HT1080 (cell line): ENCODE data around the gene AGR2. TPM values are rescaled to one million over a fixed set of nuclear protein-coding genes. Genes with fewer than 3 reads are reported as not detected.
A peak's percentile ranks its signal among the peaks of the same experiment; 100 is the strongest.

Experiments used
- DNase-seq: peaks from one replicate; pipeline ENCODE4 v3.0.0-alpha.2; 2015; ENCODE audit warnings: low read depth
- total RNA-seq: library from RNA; depleted of rRNA; stranded (reverse); fragments of >200 nt; shearing (Covaris generic); gene quantifications from 2 replicates; pipeline ENCODE4 v1.2.3, GENCODE V29; 2014

Gene AGR2
- total RNA-seq, 1 experiment from 2014 or later, result not detected

DNA sequence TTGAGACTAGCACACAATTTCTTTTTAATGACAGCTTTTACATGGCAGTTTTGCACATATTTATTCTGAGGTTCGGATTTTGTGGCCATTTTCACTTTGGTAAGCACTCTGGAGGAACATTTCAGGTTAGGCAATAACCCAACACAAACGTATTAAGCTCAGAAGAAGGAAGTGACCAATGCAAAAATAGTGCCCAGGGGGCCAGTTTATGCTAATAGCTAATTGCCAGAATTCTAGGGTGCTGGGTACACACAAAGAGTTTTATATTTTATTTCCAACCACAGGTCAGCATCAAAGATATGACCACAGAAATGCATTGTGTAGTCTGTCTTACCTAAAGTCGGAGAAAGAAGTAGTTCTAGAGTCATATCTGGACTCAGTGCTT, 8.4 kb upstream of the AGR2 start:
- DNase-seq, result no peak

DNA sequence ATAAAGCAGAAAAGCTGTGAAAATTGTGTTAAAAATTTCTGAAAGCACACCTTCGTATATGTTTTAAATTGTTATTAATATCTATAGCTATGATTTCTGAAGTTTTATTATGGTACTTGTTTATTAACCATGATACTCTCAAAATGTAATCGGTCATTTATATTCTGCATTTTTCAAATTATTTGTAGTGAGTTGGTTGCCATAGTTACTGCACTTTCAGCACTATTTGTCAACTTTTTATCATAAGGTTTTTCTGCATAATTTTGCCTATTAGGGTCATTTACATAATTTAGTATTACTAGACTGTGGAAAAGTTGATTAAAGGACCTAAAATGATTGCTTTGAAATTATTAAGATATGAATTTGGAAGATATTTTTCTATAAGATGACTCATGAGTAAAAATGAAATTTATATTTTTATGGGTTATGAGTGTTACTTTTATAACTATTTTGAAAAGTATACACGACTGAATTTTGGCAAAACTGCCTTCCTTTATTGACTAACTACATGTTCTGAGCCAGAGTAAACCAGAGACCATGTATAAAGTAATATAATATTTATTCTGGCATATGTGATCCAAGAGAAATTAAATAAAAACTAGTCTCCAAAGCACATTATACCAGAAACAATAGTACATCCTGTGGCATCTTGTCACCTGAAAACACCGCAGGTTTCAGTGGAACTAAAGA, 7.9 kb upstream of the AGR2 start:
- no peak for DNase-seq

DNA sequence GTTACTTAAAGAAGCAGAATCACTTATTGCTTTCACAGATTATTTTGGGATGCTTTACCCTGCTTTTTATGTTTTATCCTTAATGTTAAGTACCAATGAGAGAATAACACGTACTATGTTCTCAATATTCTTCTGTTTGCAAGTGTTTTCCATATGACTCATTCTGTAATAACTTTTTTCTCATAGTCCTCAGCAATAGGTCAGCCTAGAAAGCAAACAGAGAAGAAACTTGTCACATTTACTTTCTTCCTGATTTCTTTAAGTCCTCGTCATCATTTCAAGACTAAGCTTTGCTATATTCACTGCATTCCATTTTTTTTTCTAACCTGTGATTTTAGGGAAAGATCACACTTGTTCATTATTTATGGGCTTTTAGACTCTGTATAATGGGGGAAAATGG, 6.8 kb upstream of the AGR2 start:
- DNase-seq, result peak; percentile 52

DNA sequence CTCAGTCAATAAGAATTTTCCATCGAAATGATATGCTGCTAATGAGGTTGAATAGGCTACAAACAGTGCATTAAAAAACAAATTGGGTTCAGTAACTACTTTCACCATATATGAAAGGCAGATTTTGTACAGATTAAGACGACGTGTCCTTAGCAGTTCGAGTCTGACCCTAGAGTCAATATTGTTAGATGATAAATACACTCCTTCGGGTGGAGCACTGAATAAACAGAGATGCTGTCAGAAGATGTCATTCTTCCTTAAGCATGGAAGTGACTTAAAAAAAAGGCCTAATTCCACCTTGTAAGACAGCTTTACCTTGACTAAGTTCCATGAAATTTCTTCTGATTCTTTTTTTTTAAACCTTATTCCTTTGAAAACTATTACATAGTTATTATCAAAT, 5.8 kb upstream of the AGR2 start:
- DNase-seq, result no peak

DNA sequence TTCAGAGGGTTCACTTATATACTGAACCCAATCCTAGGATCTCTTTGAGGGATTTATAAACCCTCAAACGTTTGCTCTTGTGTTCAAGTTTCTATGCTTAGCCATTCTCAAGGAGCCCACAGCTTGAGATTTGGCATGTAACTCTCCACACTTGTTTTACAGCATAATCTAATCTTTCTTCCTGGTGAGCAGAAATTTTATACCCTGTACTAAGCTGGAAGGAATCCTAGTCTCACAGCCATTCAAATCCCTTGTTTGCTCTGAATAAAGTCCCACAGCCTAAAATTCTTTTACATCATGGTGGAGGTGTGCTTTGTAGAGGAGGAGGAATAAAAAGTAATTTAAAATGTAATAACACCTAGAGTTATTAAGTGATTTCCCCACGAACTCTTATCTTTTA, 5.3 kb upstream of the AGR2 start:
- no peak for DNase-seq

DNA sequence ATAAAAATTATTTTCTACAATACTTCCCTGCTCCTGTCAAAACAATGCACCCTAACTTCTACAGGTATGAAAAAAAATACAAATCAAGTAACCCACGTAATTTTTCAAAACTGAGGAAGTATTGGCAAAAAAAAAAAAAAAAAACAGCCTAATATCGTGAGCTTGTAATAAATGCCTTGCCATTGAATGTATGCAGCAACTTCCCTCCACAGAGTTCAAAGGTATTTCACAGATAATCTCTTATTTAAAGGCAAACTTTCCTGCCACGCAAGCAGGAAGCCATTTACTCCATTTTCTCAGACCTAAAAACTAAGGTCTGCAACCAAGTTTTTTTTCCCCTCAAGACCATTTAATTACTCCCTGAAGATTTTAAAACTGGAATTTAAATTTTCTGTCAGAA, 642 bp upstream of the AGR2 start:
- DNase-seq, result no peak

DNA sequence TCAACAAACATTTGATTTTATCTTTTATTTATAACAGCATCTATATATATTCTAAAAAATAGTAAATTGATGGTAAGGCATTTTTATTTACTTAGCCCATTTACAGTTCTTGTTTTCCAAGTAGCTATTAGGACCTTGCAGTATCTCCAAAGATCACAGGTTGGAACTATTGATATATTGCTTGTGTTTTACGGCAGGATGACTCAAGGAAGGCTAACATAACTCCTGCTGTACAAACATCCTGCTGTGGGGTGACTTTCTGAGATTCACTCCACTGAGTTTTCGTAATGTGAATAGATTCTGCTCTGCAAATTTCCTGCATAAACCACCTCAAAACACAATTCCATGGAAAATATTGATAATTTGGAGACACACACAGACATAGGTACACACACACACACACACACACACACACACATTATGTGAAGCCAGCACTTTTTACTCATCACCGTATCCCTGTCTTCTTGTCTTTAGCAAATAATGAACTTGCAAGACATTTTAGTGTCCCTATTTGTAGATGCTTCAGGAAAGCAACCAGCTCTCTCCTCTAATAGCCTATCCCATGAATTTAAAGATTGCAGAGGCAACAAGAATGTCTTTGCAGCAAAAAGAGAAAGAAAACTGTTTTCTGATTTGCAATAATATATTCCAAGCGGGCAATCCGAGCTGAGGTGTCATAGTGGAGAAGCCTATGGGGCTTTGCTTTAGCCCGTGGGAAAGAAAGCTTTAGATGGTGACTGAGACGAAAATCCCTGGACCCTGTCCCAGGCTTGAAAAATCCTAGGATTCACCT, 722 bp downstream of the AGR2 start:
- DNase-seq, result no peak

DNA sequence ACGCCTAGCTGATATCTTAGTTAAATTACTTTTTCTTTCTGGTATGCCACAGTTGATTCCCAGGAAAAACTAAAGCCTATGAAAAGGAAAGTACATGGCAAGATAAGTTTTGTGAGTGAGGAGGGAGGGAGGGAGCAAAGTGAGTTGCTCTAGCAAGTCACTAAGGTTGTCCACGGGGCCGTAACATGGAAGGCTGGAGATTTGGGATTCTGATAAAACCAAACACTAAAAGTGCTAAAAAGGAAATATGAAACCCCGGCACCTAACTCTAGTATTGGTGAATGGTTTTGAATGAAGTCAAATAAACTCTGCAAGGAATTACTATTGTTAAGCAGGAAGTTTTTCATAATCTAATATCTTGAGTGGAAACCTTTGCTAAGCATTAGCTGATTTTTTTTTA, 1.7 kb downstream of the AGR2 start:
- DNase-seq, result no peak

DNA sequence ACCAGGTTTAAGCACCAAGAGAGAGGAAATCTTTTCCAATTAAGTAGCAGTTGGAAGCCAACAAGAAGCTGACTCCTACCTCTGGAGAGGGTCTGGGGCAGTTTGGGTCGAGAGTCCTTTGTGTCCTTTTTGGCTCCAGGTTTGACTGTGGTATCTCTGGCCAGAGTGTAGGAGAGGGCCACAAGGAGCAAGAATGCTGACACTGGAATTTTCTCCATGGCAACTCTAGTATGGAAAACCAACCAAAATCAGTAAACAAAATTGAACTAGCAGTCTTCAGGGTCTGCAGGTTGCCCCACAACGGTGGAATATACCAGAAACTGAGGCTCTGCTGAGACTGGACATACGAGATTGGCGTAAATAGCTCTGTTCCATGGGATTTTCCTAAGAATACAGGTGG, 3.2 kb downstream of the AGR2 start:
- no peak for DNase-seq

DNA sequence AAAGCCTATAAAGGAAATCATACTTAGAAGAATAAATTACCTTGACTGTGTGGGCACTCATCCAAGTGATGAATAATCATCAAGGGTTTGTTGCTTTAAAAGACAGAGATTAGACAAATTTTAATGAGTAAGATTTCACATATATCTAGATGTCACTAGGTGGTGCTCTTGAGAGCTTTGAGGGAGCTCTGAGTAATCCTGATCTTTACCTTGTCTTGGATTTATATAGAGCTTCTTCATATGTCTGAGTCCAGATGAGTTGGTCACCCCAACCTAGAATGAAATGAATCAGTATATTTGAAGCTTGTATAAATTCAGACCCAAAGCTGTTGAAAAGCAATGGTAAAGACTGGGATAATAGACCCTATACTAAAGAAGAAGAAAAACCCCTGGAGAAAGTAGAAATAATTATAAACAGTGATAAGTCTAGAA, 3.7 kb downstream of the AGR2 start:
- DNase-seq, result peak; percentile 74

DNA sequence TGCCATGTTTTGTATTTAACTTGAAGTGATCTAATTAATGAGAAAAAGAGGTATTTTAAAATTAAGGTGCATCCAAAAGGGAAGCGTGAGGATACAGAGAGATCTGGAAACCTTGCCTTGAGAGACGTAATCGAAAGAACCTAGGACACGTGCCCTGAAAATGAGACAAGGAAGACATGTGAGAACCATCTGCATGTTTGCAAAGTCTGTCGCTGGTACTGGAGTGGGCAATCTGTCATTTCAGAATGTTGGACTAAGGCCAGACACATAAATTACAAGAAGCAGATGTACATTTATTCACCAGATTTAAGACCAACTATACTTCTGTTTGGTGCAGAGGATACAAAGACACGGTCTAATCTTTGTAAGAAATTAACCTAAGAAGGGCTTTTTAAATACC, 9.2 kb downstream of the AGR2 start:
- DNase-seq, result no peak

DNA sequence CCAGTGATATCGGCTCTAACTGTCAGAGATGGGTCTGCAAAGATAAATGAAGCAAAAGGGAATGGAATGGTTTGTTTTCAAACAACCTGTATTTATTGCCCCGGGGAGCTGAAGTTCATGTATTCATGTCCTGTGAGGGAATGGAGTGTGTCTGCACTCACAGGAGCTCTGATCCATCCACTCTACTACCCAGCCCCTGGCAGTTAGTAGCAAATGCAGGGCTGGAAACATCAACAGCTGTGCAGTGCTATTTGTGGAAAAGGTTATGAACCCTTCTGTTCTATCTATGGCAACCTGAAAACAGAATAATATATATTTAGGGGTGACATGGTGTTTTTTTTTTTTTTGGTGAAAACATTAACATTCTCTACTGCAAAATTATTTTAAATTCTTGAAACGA, 9.8 kb downstream of the AGR2 start:
- no peak for DNase-seq

DNA sequence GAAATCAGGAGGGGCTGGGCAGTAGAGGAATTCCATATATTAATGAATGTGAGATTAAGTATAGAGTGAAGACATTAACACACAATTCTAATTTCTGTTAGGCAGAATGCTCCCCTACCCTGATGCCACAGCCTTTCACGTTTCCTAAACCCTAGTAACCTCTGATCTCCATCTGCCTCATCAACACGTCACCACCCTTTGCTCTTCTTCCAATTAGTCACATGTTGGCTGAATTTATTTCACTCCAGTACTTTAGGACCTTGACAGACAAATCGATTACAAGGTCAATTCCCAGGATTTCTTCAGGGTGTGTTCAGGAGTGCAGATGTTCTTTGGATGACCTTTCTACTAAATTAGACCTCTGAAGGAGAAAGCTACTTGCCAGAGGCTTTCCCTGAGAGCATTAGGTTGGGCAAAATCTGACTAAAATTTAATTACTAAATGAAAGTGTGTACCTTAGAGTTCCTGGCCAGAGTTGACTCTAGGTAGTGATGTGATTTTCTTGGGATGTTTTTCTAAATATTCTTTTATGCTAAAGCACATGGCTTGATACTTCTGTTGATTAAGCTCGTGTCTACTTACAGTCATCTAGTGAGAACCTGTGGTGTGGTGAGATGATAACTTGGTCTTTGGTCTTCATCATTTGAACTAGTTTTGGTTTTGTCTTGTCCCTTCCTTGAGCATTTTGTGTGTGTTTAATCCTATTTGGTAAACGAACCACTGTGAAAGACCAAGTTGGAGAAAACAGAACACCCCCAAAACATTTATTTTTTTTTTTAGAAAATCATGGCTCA, 12.7 kb downstream of the AGR2 start:
- DNase-seq, result no peak

DNA sequence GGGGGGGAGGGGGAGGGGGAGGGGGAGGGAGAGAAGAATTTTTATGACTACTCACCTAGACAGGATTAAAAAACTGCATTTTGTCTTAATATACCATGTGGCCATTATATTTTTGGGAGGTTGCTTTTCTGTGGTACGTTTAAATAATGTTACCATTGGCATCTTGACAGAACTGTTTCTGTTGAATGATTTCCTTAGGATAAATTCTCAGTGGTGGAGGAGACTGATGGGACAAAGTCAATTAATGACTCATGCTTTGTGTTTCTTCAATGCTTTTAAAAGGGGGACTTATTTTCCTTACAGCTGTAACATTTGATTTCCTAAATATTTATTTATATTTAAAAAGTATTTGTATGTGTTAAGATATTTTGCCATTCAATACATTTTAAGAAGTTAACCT, 13.7 kb downstream of the AGR2 start:
- no peak for DNase-seq

DNA sequence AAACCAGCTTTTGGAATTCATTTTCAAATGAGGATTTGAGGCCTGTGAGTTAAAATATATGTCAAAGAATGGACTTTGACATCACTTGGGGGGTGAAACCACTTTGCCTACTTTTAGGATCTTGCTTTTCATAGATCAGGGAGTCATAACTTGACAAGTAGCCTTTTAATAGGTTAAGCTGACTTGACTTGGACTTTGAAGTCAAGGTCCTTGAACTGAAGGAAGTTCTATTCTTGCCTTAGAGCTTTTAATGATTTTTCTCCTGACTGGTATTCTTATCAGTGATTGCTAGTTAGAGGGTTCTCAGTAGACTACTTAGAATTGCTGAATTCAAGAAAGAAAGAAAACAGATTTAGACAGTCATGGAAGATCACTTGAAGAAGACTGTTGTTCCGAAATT, 17.7 kb downstream of the AGR2 start:
- no peak for DNase-seq

DNA sequence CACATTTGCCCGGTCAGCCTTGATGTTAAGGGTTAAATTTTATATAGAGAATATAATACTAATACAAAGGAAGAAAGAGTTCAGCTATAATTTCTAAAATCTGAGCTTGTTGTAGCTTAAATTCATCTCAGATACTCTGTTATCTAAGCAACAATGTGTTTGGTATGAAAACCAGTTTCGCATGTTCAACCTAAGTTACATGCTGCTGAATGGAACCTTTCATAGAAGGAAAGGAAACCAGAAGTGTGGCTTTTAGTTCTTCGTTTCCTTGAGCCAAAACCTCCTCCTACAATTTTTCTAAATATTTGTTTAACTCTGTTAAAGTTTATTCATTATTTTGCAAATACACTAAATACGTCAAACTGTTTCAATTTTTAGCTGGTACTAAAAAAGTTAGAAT, 18.5 kb downstream of the AGR2 start:
- no peak for DNase-seq

DNA sequence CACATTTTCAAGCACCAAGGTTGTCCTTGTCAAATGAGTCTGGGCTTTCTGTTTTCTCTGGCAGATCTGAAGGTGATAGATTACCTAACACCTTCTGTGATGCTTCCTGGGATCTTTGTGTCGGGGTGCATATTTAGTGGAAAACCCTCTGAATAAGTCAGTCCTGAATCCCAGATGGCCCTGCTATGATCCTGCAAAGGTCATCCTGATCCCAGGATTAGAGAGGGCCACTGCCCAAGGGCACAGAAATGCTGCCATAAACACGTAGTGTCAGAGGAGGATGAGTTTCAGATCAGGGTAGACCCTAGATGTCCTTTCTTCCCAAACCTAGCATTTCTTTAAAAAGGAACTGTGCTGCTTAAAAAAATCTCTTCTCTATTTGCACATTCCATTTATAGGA, 19.0 kb downstream of the AGR2 start:
- DNase-seq, result no peak

DNA sequence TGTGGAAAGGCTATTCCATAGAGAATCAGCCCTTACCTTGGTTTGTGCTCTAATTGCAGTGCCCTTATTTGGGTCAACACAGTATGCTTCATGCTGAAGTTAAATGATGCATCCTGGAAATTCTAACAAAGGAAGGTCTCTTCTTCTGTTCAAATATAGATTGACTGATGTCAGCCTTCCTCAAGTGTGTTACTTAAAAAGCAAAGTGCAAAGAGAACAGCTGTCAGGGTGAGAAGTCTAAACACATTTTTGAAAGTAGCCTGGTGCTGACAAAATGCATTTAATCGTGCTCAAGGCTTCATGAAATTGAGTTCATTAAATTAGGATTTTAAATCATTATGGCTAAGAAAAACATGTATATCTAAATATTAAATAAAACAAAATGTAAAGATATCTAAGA, 19.5 kb downstream of the AGR2 start:
- no peak for DNase-seq

DNA sequence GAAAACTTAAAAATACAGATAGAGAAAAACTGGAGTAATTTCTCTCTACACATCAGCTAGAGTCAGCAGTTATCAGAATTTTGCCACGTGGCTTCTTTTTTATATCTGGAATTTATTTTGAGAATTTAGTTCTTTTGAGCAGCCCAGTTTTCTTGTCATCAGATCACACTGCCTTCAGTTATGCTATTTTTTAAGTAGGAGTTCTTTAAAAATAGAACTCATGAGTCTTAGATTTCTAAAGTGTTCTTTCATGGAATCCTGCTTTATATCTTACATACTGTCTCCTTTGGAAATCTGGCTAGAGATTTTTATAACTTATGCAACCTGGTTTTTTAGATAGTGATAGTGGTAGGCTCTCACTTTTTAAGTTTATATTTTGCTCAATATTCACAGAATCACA, 24.2 kb downstream of the AGR2 start:
- DNase-seq, result no peak

DNA sequence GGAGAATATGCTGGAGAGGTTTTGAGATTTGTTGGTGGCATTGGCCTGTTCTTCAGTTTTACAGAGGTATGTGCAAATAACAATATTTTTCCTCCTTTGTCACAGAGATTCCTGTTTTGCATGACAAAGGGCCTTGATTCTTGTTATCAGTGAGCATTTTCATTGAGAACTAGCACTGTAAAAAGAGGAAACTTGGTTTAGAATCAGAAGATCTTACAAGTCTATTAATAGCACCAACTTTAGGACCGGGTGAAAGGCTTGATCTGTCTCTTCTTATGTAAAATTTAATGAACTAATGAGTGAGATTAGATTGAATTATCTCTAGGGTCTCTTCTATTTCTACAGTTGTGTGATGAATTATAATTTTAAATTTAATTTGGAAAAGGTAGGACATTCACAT, 25.7 kb downstream of the AGR2 start:
- DNase-seq, result no peak

DNA sequence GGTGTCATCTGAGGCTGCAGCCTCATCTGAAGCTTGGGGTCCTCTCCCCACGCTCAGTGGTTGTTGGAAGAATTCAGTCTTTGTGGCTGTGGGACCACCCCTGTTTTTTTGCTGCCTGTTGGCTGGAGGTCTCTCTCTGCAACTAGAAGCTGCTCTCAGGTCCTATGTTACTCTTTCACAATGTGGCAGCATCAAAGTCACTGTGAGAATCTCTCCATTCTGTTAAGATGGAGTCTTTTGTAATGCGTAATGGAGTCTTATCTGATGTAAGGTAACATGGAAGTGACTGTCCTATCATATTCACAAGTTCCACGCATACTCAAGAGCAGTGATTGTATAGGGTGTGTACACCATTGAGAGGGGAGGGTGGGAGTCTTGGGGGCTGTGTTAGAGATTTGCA, 26.3 kb downstream of the AGR2 start:
- DNase-seq, result no peak

DNA sequence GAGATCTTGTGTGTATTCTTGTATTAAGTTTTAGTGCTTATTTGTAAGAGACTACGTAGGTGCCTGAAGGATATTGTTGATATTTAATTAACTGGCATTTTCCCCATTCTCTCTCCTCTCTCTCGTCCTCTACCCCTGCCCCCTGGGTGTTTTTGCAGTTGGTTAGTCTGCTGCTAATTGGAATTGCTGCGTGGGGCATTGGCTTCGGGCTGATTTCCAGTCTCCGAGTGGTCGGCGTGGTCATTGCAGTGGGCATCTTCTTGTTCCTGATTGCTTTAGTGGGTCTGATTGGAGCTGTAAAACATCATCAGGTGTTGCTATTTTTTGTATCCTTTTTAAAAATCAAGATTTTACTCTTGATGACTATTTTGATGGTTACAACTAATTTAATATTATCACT, 28.7 kb downstream of the AGR2 start:
- DNase-seq, result no peak
